Vagina (tissue), 2 donors: Measurements from ENCODE around the gene UBTD1. TPM values are rescaled to one million over a fixed set of nuclear protein-coding genes. Genes with fewer than 3 reads are reported as not detected.
"Not testable (repeated sequence)": the region's sequence is repeated elsewhere in the genome, so short reads cannot be mapped to it uniquely, and the experiment has no call there.

Experiments
- DNase-seq, 2 donors: peaks; one replicate each; pipeline ENCODE4 v3.0.0-alpha.2; 2017; ENCODE audit errors: extremely low spot score in 2 of 2
- H3K27ac ChIP-seq: fragments of 200-600 bp; sonication (generic); one replicate; pipeline ENCODE4 v1.5.1; 2019
- H3K27me3 ChIP-seq: fragments of 200-600 bp; sonication (generic); one replicate; pipeline ENCODE4 v1.5.1; 2019
- H3K36me3 ChIP-seq, 2 donors: fragments of 200-600 bp; sonication (generic); one replicate each; pipeline ENCODE4 v1.5.1; 2017 to 2019
- H3K4me1 ChIP-seq: fragments of 200-600 bp; sonication (generic); one replicate; pipeline ENCODE4 v1.5.1; 2019
- H3K4me3 ChIP-seq, 2 donors: fragments of 200-600 bp; sonication (generic); 1 replicate in 1 of 2; 2 replicates in 1 of 2; pipeline ENCODE4 v1.5.1; 2016 to 2019
- H3K9me3 ChIP-seq: fragments of 200-600 bp; sonication (generic); one replicate; pipeline ENCODE4 v1.5.1; 2019
- POLR2A ChIP-seq, 2 donors: fragments of 450-650 bp; IDR thresholded peaks; one replicate each; pipeline ENCODE4 v1.6.1; 2017; ENCODE audit warnings: antibody characterized with exemption in 2 of 2, mild to moderate bottlenecking in 2 of 2, moderate library complexity in 2 of 2
- POLR2AphosphoS5 ChIP-seq, 2 donors: sonication (generic); formaldehyde crosslinking; IDR thresholded peaks; one replicate each; pipeline ENCODE4 v1.9.0; 2017; ENCODE audit warnings: antibody characterized with exemption in 2 of 2, mild to moderate bottlenecking in 2 of 2, low read depth in 1 of 2; ENCODE audit not compliant: insufficient read depth in 1 of 2
- intact Hi-C: fragments of 100-400 bp; cut with DNase I; formaldehyde crosslinking; loops from one replicate; pipeline ENCODE4 v1.15.1; 2023
- total RNA-seq: library from RNA; depleted of rRNA; stranded (reverse); fragments of >200 nt; gene quantifications from one replicate; pipeline ENCODE4 v1.2.3, GENCODE V29; 2016
- TF ChIP-seq, protein P1 (sequence below), 3 experiments: fragments of 450-650 bp in 2 of 3; fragments of 200-600 bp in 1 of 3; sonication (generic) in 1 of 3; IDR thresholded peaks; one replicate each; pipeline ENCODE4 v1.5.1; 2017 to 2019; ENCODE audit warnings: antibody characterized with exemption in 3 of 3, mild to moderate bottlenecking in 2 of 3, moderate library complexity in 2 of 3

UBTD1 gene
- total RNA-seq, 1 donor from 2014 or later = 18.4 TPM

DNA sequence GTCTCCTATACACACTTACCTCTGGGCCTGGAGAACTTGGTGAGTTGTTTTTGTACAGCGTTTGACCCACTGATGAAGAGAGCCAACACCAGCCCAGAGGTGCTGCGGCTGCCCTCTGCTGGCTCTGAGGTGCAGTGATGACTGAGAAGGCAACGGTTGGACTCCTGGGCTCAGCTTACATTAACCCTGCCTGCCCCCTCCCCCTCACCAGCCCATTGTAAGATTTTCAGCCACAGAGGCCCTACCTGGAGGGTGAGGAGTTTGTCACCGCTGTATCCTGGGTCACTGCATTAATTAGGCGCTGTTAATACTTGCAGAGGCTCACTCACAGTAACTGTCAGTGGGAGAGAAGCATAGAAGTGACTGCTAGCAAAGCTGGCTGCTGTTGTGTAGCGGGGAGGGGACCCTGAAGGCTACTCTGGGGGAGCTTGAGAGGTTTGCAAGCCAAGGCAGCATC lies 54.9 kb downstream of the UBTD1 start:
- intact Hi-C loops = loop anchor here (2.0 kb wide), 1 partner anchor 91 kb away; no protein-coding TSS in a partner anchor
- Histone ChIP-seq H3K4me1 (peaks cover 32% of the 10 kb centered on the region), H3K4me3 (no peak overlapping the region), H3K27me3 (no peaks in the 10 kb centered on the region), H3K9me3 (no peaks in the 10 kb centered on the region), H3K36me3 (no peaks in the 10 kb centered on the region), H3K27ac (peak overlapping the region; percentile 11)
- DNase-seq = no peak
- TF ChIP-seq, protein P1, sequence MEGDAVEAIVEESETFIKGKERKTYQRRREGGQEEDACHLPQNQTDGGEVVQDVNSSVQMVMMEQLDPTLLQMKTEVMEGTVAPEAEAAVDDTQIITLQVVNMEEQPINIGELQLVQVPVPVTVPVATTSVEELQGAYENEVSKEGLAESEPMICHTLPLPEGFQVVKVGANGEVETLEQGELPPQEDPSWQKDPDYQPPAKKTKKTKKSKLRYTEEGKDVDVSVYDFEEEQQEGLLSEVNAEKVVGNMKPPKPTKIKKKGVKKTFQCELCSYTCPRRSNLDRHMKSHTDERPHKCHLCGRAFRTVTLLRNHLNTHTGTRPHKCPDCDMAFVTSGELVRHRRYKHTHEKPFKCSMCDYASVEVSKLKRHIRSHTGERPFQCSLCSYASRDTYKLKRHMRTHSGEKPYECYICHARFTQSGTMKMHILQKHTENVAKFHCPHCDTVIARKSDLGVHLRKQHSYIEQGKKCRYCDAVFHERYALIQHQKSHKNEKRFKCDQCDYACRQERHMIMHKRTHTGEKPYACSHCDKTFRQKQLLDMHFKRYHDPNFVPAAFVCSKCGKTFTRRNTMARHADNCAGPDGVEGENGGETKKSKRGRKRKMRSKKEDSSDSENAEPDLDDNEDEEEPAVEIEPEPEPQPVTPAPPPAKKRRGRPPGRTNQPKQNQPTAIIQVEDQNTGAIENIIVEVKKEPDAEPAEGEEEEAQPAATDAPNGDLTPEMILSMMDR (IDR thresholded peaks at IDR 0.05) = peak; percentile 61 to 80 (median 66)
- TF ChIP-seq POLR2AphosphoS5 (IDR thresholded peaks at IDR 0.05; ENCODE audit: insufficient read depth in 1 of 2, low read depth in 1 of 2) = no peak

DNA sequence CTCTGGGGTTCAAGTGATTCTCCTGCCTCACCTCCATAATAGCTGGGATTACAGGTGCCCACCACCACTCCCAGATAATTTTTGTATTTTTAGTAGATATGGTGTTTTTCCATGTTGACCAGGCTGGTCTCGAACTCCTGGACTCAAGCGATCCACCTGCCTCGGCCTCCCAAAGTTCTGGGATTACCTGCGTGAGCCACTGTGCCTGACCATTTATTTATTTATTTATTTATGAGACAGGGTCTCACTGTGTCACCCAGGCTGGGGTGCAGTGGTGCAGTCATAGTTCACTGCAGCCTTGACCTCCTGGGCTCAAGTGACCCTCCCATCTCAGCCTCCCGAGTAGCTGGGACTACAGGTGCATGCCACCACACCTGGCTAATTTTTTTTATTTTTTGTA lies 55.6 kb downstream of the UBTD1 start:
- H3K27ac ChIP-seq, H3K27me3 ChIP-seq, H3K36me3 ChIP-seq, H3K4me3 ChIP-seq, intact Hi-C loops, H3K9me3 ChIP-seq, DNase-seq: not testable (repeated sequence)
- H3K4me1 ChIP-seq = peaks cover 26% of the 10 kb centered on the region

DNA sequence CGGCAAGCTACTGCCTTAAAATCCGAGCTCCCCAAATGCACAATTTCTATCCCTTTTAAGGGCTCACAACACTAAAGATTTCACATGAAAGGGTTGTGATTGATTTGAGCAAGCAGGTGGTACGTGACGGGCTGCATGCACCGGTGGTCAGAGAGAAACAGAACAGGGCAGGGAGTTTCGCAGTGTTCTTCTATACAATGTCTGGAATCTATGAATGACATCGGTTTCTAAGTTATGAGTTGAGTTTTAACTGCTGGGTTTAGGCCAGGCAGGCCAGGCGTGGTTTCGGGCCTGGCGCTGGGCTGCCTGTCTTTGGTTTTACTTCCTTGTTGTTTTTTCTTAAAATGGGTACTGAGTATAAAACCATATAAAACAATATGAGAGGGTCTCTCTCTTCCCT lies 56.8 kb downstream of the UBTD1 start:
- H3K36me3 ChIP-seq, DNase-seq, H3K4me3 ChIP-seq, H3K27ac ChIP-seq, intact Hi-C loops, H3K27me3 ChIP-seq, H3K9me3 ChIP-seq: not testable (repeated sequence)
- H3K4me1 ChIP-seq = peaks cover 14% of the 10 kb centered on the region

DNA sequence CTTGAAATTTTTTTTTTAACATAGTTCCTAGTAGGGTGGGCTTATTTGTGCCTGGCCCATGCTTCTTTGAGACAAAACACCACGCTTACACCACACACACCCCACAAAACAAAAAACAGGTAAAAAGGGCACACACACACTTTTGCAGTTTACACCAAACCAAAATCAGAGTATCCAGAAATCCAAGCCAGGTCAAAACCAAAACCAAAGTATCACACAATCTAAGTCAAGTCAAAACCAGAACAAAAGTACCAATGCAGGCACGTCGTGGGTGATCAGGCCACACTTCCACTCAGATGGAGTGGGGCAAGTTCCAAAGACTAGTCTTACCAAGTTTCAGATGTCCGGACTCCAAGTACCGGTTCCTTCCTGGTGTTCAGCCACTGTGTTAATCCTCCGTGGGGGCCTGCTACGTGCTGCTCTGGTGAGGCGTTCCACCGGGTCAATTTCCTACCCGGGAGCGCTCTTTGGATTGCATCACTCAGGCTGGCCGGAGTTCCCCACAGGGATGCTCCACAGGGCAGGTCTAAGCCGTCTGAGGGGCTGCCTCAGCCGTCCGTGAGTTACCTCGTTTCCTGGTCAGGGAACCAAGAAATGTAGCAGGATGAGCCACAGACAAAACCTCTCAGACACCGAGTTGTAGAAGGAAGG lies 62.1 kb downstream of the UBTD1 start:
- H3K4me3 ChIP-seq, DNase-seq, intact Hi-C loops: not testable (repeated sequence)

DNA sequence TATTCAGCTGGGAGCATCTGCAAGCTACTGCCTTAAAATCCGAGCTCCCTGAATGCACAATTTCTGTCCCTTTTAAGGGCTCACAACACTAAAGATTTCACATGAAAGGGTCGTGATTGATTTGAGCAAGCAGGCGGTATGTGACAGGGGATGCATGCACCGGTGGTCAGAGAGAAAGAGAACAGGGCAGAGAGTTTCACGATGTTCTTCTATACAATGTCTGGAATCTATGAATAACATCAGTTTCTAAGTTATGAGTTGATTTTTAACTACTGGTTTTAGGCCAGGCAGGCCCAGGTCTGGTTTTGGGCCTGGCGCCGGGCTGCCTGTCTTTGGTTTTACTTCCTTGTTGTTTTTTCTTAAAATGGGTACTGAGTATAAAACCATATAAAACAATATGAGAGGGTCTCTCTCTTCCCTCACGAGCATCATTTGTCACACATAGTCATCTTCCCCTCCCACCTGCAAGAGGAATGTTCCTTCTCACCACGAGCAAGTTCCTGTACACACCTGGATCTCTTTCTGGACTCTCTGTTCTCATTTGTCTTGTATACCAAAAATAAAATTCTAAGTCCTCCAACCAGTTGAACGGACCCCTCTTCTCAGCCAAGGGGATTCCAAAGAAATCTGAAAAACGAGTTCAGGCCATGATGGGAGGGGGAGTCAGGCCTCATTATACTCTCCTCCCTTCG lies 62.8 kb downstream of the UBTD1 start:
- H3K4me3 ChIP-seq, H3K4me1 ChIP-seq, H3K27ac ChIP-seq, DNase-seq, H3K9me3 ChIP-seq, intact Hi-C loops, H3K27me3 ChIP-seq, H3K36me3 ChIP-seq: not testable (repeated sequence)

More for the DNA sequence above, 62.1 kb downstream of the UBTD1 start:
- H3K9me3 ChIP-seq, H3K27me3 ChIP-seq, H3K27ac ChIP-seq, H3K4me1 ChIP-seq, H3K36me3 ChIP-seq: not testable (repeated sequence)

DNA sequence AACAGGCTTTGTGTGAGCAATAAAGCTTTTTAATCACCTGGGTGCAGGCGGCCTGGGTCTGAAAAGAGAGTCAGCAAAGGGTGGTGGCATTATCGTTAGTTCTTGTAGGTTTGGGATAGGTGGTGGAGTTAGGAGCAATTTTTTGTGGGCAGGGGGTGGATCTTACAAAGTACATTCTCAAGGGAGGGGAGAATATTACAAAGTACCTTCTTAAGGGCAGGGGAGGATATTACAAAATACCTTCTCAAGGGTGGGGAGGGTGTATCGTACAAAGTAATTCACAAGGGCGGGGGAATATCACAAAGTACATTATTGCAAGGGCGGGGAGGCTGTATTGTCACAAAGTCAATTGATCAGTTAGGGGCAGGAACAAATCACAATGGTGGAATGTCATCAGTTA lies 63.6 kb downstream of the UBTD1 start:
- H3K9me3 ChIP-seq, H3K27ac ChIP-seq, H3K4me1 ChIP-seq, H3K36me3 ChIP-seq, intact Hi-C loops, H3K27me3 ChIP-seq, H3K4me3 ChIP-seq, DNase-seq: not testable (repeated sequence)

DNA sequence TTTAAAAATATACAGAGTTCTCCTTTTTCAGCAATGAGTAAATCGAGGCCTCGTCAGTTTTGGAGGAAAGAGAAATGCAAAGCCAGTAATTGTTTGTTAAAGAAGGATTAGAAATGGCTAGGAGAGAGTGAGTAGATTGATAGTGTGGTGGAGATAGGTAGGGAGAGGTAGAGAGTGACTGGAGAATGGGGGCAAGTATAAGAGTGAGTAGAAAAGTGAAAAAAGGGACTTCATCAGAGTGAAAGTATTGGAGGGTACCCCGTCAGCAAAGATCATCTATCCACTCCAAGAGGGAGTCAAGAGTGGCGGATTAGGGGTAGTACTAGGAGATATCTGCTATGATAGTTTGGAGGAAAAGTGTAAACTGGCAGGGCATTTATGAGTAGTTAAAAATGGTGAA lies 64.6 kb downstream of the UBTD1 start:
- Histone ChIP-seq H3K4me3 (no peak overlapping the region), H3K4me1 (no peaks in the 10 kb centered on the region), H3K36me3 (peaks cover 0 to 6% of the 10 kb centered on the region in 2 donors), H3K27me3 (no peaks in the 10 kb centered on the region), H3K9me3 (no peaks in the 10 kb centered on the region), H3K27ac (no peak overlapping the region)
- intact Hi-C loops = no loop called here
- no peak for TF ChIP-seq POLR2A (IDR thresholded peaks at IDR 0.05)
- TF ChIP-seq, protein P1 (IDR thresholded peaks at IDR 0.05) = no peak
- no peak for TF ChIP-seq POLR2AphosphoS5 (IDR thresholded peaks at IDR 0.05; ENCODE audit: insufficient read depth in 1 of 2, low read depth in 1 of 2)
- no peak for DNase-seq
